Mammary epithelial cell (primary cell): Measurements from ENCODE around the gene KRIT1.

Source experiments
- CTCF ChIP-seq, 2 donors: IDR thresholded peaks in 1 of 2; conservative IDR thresholded peaks in 1 of 2; 2 replicates each; pipeline ENCODE4 v1.5.1; 2011 to 2012; ENCODE audit warnings: inconsistent platforms in 2 of 2, low read length in 2 of 2, mild to moderate bottlenecking in 2 of 2, control low read depth in 1 of 2, low read depth in 1 of 2; ENCODE audit not compliant: insufficient read depth in 1 of 2; ENCODE audit errors: extremely low read depth in 1 of 2
- EZH2 ChIP-seq: IDR thresholded peaks from 2 replicates; pipeline ENCODE4 v1.6.1; 2012; ENCODE audit warnings: low read length, inconsistent platforms, borderline replicate concordance

- TF ChIP-seq CTCF (conservative IDR thresholded peaks at IDR 0.05 in 1 of 2, IDR thresholded peaks at IDR 0.05 in 1 of 2; ENCODE audit: extremely low read depth in 1 of 2, insufficient read depth in 1 of 2, low read depth in 1 of 2, low read length in 2 of 2), result no peak
- no peak for TF ChIP-seq EZH2
Observed at GRCh38 chr7:92293896-92294590, 48.3 kb upstream of the KRIT1 start.
